Measurements from ENCODE around the gene MEGF6. TPM values are rescaled to one million over a fixed set of nuclear protein-coding genes. Genes with fewer than 3 reads are reported as not detected.

MEGF6 gene
- total and polyA plus RNA-seq, 2 experiments from 2014 or later = 11.6 to 21.9 TPM

DNA sequence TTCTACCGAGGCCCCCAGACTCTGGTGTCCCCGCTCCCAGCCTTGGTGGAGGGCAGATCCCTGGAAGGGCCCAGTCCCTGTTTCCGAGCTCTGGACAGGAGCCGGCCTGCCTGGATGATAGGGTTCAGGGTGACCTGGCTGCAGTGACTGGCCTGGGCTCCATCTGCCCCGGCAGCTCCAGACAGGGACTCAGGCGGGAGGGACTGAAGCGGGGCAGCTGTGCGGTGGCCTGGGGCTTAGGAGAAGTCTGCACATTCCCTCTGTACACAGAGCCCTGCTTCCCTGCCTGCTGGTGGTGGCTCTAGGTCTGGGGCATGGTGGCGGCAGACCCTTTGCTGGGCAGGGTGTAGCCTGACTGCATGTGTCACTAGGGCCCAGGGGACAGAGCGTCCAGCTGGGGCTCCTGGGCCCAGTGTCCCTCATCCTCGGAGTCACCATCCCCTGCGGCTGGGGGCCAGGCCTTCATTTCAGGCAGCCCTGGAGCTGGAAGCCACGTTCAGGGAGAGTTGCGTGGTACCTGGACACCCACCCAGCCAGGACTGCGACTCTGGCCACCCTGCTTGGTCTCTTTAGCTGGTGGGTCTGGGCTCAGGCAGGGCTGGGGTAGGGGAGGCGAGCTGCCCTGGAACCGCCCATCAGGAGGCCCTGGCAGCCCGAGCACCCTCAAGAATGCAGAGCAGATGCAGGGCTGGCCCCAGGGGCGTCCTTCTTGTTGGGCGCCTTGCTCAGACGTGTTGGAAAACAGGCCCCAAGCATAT is 147.2 kb downstream of the MEGF6 start:
- Histone ChIP-seq H3K4me1 (ENCODE audit: insufficient read depth) (peaks cover 22% of the 10 kb centered on the region), H3K9me2 (replicated peaks; ENCODE audit: insufficient read depth) (no peaks in the 10 kb centered on the region), H3K27ac (no peak overlapping the region), H3K79me2 (peaks cover 15% of the 10 kb centered on the region), H3K36me3 (replicated peaks; ENCODE audit: insufficient read depth, low read depth) (no peaks in the 10 kb centered on the region), H4K20me1 (ENCODE audit: insufficient read depth, poor library complexity, severe bottlenecking) (no peaks in the 10 kb centered on the region), H3K4me2 (no peak overlapping the region), H3K9me3 (ENCODE audit: low read depth) (no peaks in the 10 kb centered on the region), H2AFZ (no peak overlapping the region), H3K27me3 (no peaks in the 10 kb centered on the region), H3K4me3 (no peak overlapping the region)
- WGBS (ENCODE audit: low lambda C conversion rate, missing lambda C conversion rate) = 89% methylated on average over 21 of the region's 21 CpGs
- no peak for TF ChIP-seq EZH2phosphoT487 (IDR thresholded peaks at IDR 0.05; ENCODE audit: low read depth, severe bottlenecking, unreplicated experiment)
- TF ChIP-seq, protein P1, sequence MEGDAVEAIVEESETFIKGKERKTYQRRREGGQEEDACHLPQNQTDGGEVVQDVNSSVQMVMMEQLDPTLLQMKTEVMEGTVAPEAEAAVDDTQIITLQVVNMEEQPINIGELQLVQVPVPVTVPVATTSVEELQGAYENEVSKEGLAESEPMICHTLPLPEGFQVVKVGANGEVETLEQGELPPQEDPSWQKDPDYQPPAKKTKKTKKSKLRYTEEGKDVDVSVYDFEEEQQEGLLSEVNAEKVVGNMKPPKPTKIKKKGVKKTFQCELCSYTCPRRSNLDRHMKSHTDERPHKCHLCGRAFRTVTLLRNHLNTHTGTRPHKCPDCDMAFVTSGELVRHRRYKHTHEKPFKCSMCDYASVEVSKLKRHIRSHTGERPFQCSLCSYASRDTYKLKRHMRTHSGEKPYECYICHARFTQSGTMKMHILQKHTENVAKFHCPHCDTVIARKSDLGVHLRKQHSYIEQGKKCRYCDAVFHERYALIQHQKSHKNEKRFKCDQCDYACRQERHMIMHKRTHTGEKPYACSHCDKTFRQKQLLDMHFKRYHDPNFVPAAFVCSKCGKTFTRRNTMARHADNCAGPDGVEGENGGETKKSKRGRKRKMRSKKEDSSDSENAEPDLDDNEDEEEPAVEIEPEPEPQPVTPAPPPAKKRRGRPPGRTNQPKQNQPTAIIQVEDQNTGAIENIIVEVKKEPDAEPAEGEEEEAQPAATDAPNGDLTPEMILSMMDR (IDR thresholded peaks at IDR 0.05; ENCODE audit: poor library complexity) = no peak
- TF ChIP-seq EZH2 (IDR thresholded peaks at IDR 0.05; ENCODE audit: borderline replicate concordance) = no peak
- DNase-seq (ENCODE audit: low spot score) = no peak

DNA sequence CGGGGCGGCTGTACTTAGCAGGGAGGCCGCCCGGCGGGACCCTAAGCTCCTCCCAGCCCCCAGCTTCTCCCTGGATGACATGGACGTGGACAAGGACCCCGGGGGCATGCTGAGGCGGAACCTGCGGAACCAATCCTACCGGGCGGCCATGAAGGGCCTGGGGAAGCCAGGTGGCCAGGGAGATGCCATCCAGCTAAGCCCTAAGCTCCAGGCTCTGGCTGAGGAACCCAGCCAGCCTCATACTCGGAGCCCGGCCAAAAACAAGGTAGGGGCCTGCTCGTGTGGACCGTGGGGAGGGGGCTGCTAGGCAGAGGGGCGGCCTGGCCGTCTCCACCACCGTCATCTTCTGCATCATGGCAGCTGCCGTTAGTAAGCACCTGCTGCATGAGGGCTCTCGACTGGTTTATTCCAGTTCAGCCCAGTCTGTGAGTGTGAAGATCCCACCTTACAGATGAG is 147.9 kb downstream of the MEGF6 start:
- no peak for DNase-seq (ENCODE audit: low spot score)

DNA sequence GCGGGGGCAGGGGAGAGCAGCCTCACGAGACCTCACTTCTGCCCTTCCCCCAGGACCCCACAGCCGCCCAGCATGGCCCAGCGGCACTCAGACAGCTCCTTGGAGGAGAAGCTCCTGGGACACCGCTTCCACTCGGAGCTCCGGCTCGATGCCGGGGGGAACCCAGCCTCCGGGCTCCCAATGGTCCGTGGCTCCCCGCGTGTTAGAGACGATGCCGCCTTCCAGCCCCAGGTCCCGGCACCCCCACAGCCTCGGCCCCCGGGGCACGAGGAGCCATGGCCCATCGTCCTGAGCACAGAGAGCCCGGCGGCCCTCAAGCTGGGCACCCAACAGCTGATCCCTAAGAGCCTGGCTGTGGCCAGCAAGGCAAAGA is 148.3 kb downstream of the MEGF6 start:
- H3K4me3 ChIP-seq = no peak overlapping the region
- DNase-seq (ENCODE audit: low spot score) = no peak
- no peaks in the 10 kb centered on the region for H3K36me3 ChIP-seq (replicated peaks; ENCODE audit: insufficient read depth, low read depth)
- peaks cover 15% of the 10 kb centered on the region for H3K79me2 ChIP-seq
- no peaks in the 10 kb centered on the region for H4K20me1 ChIP-seq (ENCODE audit: insufficient read depth, poor library complexity, severe bottlenecking)
- TF ChIP-seq EZH2phosphoT487 (IDR thresholded peaks at IDR 0.05; ENCODE audit: low read depth, severe bottlenecking, unreplicated experiment) (no peak), EZH2 (IDR thresholded peaks at IDR 0.05; ENCODE audit: borderline replicate concordance) (no peak)
- TF ChIP-seq, protein P1 (IDR thresholded peaks at IDR 0.05; ENCODE audit: poor library complexity) = no peak
- WGBS (ENCODE audit: low lambda C conversion rate, missing lambda C conversion rate) = 96% methylated on average over 14 of the region's 22 CpGs
- no peaks in the 10 kb centered on the region for H3K9me3 ChIP-seq (ENCODE audit: low read depth)
- no peak overlapping the region for H3K27ac ChIP-seq
- no peak overlapping the region for H2AFZ ChIP-seq
- no peaks in the 10 kb centered on the region for H3K9me2 ChIP-seq (replicated peaks; ENCODE audit: insufficient read depth)
- peaks cover 33% of the 10 kb centered on the region for H3K4me1 ChIP-seq (ENCODE audit: insufficient read depth)
- H3K4me2 ChIP-seq = no peak overlapping the region
- H3K27me3 ChIP-seq = no peaks in the 10 kb centered on the region

More for the DNA sequence above, 147.9 kb downstream of the MEGF6 start:
- no peaks in the 10 kb centered on the region for H3K36me3 ChIP-seq (replicated peaks; ENCODE audit: insufficient read depth, low read depth)
- no peaks in the 10 kb centered on the region for H3K27me3 ChIP-seq
- H3K79me2 ChIP-seq = peaks cover 15% of the 10 kb centered on the region
- peaks cover 29% of the 10 kb centered on the region for H3K4me1 ChIP-seq (ENCODE audit: insufficient read depth)
- H3K27ac ChIP-seq = no peak overlapping the region
- no peaks in the 10 kb centered on the region for H3K9me3 ChIP-seq (ENCODE audit: low read depth)
- H4K20me1 ChIP-seq (ENCODE audit: insufficient read depth, poor library complexity, severe bottlenecking) = no peaks in the 10 kb centered on the region
- H3K4me2 ChIP-seq = no peak overlapping the region
- no peak for TF ChIP-seq EZH2 (IDR thresholded peaks at IDR 0.05; ENCODE audit: borderline replicate concordance)
- TF ChIP-seq EZH2phosphoT487 (IDR thresholded peaks at IDR 0.05; ENCODE audit: low read depth, severe bottlenecking, unreplicated experiment) = no peak
- TF ChIP-seq, protein P1 (IDR thresholded peaks at IDR 0.05; ENCODE audit: poor library complexity) = no peak
- H3K9me2 ChIP-seq (replicated peaks; ENCODE audit: insufficient read depth) = no peaks in the 10 kb centered on the region
- WGBS (ENCODE audit: low lambda C conversion rate, missing lambda C conversion rate) = 90% methylated on average over 19 of the region's 20 CpGs
- H2AFZ ChIP-seq = no peak overlapping the region
- no peak overlapping the region for H3K4me3 ChIP-seq

All from hepatocyte (in vitro differentiated cells).